ENCODE results near the gene EMC7. TPM values are rescaled to one million over a fixed set of nuclear protein-coding genes. Genes with fewer than 3 reads are reported as not detected.
"Not testable (repeated sequence)": the region's sequence is repeated elsewhere in the genome, so short reads cannot be mapped to it uniquely, and the experiment has no call there.

The EMC7 gene
- total RNA-seq, 4 donors from 2014 or later: 28.8 to 51.3 (median 43.1) TPM

- TF ChIP-seq, protein P1, sequence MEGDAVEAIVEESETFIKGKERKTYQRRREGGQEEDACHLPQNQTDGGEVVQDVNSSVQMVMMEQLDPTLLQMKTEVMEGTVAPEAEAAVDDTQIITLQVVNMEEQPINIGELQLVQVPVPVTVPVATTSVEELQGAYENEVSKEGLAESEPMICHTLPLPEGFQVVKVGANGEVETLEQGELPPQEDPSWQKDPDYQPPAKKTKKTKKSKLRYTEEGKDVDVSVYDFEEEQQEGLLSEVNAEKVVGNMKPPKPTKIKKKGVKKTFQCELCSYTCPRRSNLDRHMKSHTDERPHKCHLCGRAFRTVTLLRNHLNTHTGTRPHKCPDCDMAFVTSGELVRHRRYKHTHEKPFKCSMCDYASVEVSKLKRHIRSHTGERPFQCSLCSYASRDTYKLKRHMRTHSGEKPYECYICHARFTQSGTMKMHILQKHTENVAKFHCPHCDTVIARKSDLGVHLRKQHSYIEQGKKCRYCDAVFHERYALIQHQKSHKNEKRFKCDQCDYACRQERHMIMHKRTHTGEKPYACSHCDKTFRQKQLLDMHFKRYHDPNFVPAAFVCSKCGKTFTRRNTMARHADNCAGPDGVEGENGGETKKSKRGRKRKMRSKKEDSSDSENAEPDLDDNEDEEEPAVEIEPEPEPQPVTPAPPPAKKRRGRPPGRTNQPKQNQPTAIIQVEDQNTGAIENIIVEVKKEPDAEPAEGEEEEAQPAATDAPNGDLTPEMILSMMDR (IDR thresholded peaks at IDR 0.05): no peak
- no peak for TF ChIP-seq POLR2A (IDR thresholded peaks at IDR 0.05)
- no peak overlapping the region for H3K4me3 ChIP-seq (ENCODE audit: low read depth, poor library complexity, severe bottlenecking)
- WGBS, 2 donors: 74% methylated on average over 3 of the region's 3 CpGs
- intact Hi-C loops (cut with DNase I; ENCODE audit: low total_unique reads): no loop called here
- no peak for DNase-seq (ENCODE audit: low spot score in 2 of 2)
Measured at GRCh38 chr15:34055868-34056595, 45.6 kb downstream of the EMC7 start.

DNA sequence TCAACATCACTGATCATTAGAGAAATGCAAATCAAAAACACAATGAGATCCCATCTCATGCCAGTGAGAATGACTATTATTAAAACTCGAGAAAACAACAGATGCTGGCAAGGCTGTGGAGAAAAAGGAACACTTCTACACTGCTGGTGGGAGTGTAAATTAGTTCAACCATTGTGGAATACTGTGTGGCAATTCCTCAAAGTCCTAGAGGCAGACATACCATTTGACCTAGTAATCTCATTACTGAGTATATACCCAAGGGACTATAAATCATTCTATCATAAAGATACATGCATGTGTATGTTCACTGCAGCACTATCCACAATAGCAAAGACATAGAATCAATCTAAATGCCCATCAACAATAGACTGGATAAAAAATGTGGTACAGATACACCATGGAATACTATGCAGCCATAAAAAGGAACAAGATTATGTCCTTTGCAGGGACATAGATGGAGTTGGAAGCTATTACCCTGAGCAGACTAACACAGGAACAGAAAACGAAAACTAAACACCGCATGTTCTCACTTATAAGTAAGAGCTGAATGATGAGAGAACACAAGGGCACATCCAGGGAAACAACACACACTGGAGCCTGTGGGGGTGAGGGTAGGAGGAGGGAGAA, 47.5 kb downstream of the EMC7 start:
- TF ChIP-seq, protein P1 (IDR thresholded peaks at IDR 0.05): no peak
- TF ChIP-seq POLR2A (IDR thresholded peaks at IDR 0.05): no peak
- 85 to 89% methylated on average over 3 of the region's 3 CpGs for WGBS, 2 donors
- no peak overlapping the region for H3K4me3 ChIP-seq (ENCODE audit: low read depth, poor library complexity, severe bottlenecking)
- intact Hi-C loops (cut with DNase I; ENCODE audit: low total_unique reads): no loop called here
- no peak for DNase-seq (ENCODE audit: low spot score in 2 of 2)

GRCh38 chr15:34050385-34050784, 51.3 kb downstream of the EMC7 start:
- intact Hi-C loops (cut with DNase I; ENCODE audit: low total_unique reads); DNase-seq (ENCODE audit: low spot score in 2 of 2); H3K4me3 ChIP-seq (ENCODE audit: low read depth, poor library complexity, severe bottlenecking): not testable (repeated sequence)
- WGBS, 2 donors: 83 to 88% methylated on average over 1 of the region's 1 CpG

- 98 to 100% methylated on average over 2 of the region's 2 CpGs for WGBS, 2 donors
- intact Hi-C loops (cut with DNase I; ENCODE audit: low total_unique reads): no loop called here
- no peak for DNase-seq (ENCODE audit: low spot score in 2 of 2)
- no peak for TF ChIP-seq POLR2A (IDR thresholded peaks at IDR 0.05)
- TF ChIP-seq, protein P1 (IDR thresholded peaks at IDR 0.05): no peak
- no peak overlapping the region for H3K4me3 ChIP-seq (ENCODE audit: low read depth, poor library complexity, severe bottlenecking)
Measured at GRCh38 chr15:34049112-34049511, 52.5 kb downstream of the EMC7 start.

GRCh38 chr15:34047893-34048775, 53.5 kb downstream of the EMC7 start:
- WGBS, 2 donors: 75 to 77% methylated on average over 10 of the region's 10 CpGs
- intact Hi-C loops (cut with DNase I; ENCODE audit: low total_unique reads): no loop called here
- no peak for DNase-seq (ENCODE audit: low spot score in 2 of 2)
- H3K4me3 ChIP-seq (ENCODE audit: low read depth, poor library complexity, severe bottlenecking): no peak overlapping the region
- TF ChIP-seq, protein P1 (IDR thresholded peaks at IDR 0.05): no peak

All from lower leg skin (tissue), 4 donors.